ENCODE measurements around the gene SHC3.

The SHC3 gene

GRCh38 chr9:88975966-88976889, 202.4 kb downstream of the SHC3 start:
- DNase-seq, result no peak

GRCh38 chr9:88974641-88975040, 204.0 kb downstream of the SHC3 start:
- DNase-seq, result no peak

GRCh38 chr9:88973281-88974045, 205.2 kb downstream of the SHC3 start:
- no peak for DNase-seq

DNA sequence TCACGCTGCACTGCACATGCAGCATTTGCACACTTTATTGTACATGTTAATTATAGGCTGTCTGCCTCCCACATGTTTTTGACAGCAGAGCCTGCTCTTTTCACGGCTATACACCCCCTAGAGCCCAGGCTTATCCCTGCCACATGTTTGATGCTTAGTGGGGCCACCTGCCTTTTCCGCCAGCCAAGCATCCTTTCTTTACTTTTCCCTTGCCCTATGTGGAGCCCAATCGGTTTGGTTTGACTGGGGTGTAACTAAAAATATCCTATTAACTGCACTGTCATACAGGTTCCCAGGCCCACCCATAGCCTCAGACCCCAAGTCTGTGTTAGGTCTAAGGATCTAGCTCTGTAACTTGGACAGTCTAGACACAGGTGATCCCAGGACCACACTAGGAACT, 206.2 kb downstream of the SHC3 start:
- no peak for DNase-seq

GRCh38 chr9:88971131-88971960, 207.3 kb downstream of the SHC3 start:
- DNase-seq, result no peak

DNA sequence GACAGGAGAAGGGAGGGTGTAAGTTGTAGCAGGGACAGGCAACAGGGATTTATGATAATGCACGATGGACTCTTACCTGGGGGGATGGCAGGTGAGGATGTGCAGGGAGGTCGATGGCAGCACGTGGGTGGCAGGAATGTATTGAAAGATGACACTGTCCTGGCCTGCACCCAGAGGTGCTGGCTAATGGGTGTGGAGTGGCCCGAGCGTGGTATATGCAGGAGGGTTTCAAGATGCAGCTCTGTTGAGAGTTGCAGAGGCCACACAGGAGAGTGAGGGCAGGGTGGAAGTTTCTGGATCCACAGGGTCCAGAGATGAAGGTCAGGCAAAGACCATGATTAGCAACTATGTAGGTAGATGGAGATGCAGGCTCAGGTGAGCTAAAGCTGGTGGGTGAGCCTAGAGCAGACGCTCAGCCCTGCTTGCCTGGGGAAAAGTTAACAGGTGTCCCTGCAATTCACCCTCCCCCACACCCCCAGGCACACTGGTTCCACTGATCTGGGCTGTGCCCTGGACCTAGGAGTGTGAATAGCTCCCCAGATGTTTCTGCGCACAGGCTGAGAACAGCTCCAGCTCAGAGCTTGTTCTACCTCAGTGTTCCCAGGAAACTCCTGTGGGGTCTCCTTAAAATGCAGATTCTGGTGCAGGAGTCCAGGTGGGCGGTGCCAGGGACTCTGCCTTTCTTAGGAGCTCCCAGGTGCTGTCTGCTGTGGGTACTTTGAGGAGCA, 208.8 kb downstream of the SHC3 start:
- no peak for DNase-seq

DNA sequence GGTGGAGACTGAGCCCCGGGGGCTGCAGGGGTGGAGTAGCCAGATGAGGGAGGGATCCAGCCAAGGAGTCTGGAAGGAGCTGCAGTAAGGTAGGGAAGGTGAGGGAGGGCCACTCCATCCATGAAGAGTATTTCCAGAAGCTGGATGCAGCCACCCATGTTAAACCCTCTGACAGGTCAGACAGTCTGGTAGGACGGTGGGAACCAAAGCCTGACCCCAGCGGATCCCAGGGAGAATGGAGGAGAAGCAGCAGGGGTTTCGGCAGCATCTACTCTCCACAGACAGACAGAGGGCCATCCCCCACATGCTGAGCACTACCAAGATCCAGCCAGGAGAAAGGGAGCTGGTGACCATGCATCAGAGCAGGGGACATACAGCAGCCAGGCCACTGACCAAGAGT, 209.8 kb downstream of the SHC3 start:
- no peak for DNase-seq

- DNase-seq, result no peak
These were observed 211.5 kb downstream of the SHC3 start for GRCh38 chr9:88966894-88967676.

- DNase-seq, result no peak
These were observed 213.1 kb downstream of the SHC3 start for GRCh38 chr9:88965473-88965872.

GRCh38 chr9:88960632-88961031, 218.0 kb downstream of the SHC3 start:
- no peak for DNase-seq

GRCh38 chr9:88959727-88960469, 218.7 kb downstream of the SHC3 start:
- no peak for DNase-seq

- no peak for DNase-seq
These were observed 221.1 kb downstream of the SHC3 start for GRCh38 chr9:88957526-88957925.

Data from GF-D8 (cell line).